GM19240 (cell line): ENCODE data around the gene TAF11.
"Not testable (repeated sequence)": the region's sequence is repeated elsewhere in the genome, so short reads cannot be mapped to it uniquely, and the experiment has no call there.

Source experiments
- DNase-seq: peaks from one replicate; pipeline ENCODE4 v3.0.0; 2011; ENCODE audit warnings: low spot score; ENCODE audit not compliant: insufficient read length

Gene TAF11

DNA sequence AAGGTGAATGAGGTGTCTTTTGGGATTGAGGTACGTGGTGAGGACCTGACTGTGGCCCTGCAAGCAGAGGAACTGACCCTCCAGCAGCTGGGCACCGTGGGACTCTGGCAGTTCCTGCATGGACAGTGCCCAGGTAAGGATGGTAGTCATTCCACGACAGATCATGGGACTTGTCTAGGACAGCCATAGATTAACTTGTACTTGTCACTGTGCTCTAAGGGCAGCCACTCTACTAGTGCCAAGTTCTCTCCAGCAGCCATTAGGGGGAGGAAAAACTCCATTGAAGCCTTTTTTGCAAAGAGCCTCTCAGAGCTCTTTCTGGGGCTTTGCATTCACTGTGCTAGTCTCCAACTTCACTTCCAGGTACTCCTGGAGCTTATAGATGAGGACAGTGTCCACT, 20.4 kb downstream of the TAF11 start:
- DNase-seq: no peak

- DNase-seq: no peak
Measured at GRCh38 chr6:34866509-34866908, 21.3 kb downstream of the TAF11 start.

DNA sequence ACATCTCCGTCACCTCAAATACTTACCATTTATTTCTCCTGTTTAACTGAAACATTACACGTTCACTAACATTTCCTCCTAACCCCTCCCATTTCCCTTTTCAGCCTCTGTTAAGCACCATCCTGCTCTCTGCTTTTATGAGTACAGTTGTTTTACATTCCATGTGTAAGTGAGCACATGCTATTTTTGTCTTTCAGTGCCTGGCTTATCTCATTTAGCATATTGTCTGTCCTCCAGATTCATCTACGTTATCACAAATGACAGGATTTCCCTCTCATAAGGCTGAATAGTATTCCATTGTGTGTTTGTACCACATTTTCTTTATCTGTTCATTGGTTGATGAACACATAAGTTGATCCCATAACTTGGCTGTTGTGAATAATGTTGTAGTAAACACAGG, 22.7 kb downstream of the TAF11 start:
- DNase-seq: no peak

GRCh38 chr6:34864007-34864406, 23.8 kb downstream of the TAF11 start:
- no peak for DNase-seq

DNA sequence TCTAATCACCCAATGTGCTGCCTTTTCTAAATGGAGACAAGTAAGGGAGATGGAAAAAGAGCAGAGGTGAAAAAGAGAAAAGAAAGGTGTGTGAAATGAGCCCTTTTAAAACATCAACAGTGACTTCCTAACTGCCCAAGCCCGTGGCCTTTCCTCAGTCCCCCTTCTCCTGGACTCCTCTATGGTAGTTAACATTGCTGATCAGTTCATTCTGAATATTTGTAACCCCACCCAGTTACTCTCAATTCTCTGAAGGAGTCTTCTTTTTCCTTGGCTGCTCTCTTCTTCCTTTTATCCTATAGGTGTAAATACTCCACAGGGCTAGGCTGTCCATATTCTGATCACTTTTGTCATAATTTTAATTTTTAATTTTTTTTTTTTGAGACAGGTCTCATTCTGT, 27.1 kb downstream of the TAF11 start:
- no peak for DNase-seq

DNA sequence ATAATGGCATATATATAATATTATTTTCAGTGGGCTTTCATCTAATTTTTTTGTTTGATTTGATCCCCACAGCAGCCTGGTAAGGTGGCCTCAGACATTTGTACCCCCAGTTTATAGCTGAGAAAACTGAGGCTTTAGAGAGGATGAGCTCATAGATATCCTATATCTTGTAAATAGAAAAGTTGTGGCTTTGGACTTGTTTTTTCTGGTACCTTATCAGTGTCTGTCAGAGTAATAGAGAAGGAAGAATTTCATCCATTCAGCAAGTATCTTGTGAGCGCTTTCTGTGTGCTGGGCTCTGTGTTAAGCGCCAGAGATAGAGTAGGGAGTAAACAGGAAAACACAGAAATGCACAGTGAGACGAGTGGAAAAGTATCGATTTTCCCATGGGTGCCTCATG, 27.9 kb downstream of the TAF11 start:
- DNase-seq: no peak

DNA sequence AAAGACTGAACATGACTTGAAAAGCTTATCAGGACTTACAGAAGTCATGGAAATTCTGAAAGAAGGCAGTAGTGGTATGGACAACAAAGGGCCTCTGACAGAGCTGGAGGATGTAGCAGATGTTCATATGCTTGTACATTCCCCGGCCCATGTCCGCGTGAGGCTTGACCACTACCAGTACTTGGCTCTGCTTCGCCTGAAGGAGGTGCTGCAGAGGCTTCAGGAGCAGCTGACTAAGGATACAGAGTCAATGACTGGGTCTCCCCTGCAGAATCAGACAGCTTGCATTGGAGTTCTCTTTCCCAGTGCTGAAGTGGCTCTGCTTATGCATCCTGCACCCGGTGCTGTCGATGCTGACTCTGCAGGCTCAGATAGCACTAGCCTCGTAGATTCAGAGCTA, 29.2 kb downstream of the TAF11 start:
- no peak for DNase-seq

- DNase-seq: no peak
Measured at GRCh38 chr6:34855463-34855862, 32.4 kb downstream of the TAF11 start.

- no peak for DNase-seq
Measured at GRCh38 chr6:34852406-34853085, 35.3 kb downstream of the TAF11 start.

DNA sequence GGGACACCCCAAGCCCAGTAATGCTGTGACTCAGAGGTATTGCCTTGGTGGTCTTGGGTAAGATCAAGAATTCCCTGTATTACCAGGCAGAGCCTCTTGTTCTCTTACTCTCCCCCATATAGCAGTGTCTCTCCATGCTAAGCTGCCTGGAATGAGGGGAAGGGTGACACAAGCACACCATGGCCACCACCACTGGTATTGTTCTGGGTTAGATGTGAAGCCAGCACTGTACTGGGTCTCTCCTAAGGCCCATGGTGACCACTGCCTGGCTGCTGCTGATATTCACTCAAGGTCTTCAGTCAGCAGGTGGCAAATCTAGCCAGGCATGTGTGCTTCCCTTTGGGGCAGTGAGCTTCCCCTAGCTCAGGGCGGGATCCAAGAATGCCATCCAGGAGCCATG, 36.5 kb downstream of the TAF11 start:
- no peak for DNase-seq

DNA sequence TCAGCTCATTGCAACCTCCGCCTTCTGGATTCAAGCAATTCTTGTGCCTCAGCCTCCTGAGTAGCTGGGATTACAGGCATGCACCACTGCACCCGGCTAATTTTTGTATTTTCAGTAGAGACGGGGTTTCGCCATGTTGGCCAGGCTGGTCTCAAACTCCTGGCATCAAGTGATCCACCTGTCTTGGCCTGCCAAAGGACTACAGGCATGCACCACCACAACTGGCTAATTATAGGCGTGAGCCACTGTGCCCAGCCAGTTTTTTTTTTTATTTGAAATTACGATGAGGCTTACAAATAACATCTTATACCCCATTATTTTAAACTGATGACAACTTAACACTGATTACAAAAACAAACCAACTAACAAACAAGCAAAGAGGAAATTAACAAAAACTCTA, 38.8 kb downstream of the TAF11 start:
- DNase-seq: not testable (repeated sequence)

DNA sequence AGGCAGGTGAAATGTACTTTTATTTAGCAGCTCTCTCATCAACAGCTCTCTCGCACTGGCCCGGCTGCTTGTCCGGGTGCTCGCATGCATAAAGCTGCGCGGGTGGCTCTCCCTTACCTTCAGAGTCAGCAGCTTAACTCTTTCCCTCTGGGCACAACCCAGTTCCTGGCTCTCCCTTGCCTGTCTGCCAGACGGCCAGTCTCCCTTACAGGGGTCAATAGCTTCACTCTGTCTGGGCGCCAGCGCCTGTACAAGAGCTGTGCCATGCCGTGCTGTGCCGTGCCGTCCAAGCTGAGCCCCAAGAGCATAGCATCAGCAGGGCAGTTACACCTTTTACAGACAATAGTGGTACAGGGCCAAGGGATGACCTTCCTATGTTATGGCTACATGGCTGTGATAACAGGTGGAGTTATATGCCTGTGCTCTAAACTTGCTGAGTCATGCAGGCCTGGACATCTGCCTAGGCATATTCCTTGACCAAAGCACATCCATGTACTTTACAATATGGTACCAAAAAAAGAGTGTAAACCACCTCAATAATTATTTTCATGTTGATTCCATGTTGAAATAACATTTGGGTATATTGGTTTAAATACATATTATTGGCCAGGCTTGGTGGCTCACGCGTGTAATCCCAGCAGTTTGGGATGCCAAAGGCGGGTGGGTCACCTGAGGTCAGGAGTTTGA, 48.0 kb downstream of the TAF11 start:
- no peak for DNase-seq

- no peak for DNase-seq
Measured at GRCh38 chr6:34837528-34837927, 50.3 kb downstream of the TAF11 start.

DNA sequence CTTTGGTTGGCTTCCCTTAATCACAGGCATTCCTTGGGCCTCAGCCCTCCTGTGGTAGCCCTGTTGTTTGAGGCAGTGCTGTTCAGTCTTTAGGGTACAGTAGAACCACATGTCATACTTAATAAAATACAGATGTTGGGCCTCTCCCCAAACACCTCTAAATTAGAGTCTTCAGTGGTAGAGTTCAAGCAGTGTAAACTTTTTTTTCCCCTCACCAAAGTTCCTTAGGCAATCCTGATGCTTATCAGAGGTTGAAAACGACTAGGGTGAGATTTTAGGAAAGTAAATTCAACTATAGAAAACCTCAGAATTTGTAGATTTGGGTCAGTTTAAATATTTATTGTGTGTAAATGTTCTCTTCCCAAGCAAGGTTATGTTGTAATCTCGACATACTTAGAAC, 51.4 kb downstream of the TAF11 start:
- no peak for DNase-seq

- no peak for DNase-seq
Measured at GRCh38 chr6:34836008-34836407, 51.8 kb downstream of the TAF11 start.

- DNase-seq: no peak
Measured at GRCh38 chr6:34834789-34835518, 52.9 kb downstream of the TAF11 start.

- no peak for DNase-seq
Measured at GRCh38 chr6:34832942-34833341, 54.9 kb downstream of the TAF11 start.

- no peak for DNase-seq
Measured at GRCh38 chr6:34829137-34829536, 58.7 kb downstream of the TAF11 start.
